HG03097 (cell line): ENCODE data around the gene COX7C.
"Not testable (repeated sequence)": the region's sequence is repeated elsewhere in the genome, so short reads cannot be mapped to it uniquely, and the experiment has no call there.

ENCODE experiments used
- ATAC-seq: cut with Tn5 transposase; IDR thresholded peaks from one replicate; pipeline ENCODE4 v1.9.1; 2021; ENCODE audit not compliant: unreplicated experiment, low FRiP score

Gene COX7C

GRCh38 chr5:86660771-86661170, 43.0 kb downstream of the COX7C start:
- not testable (repeated sequence) for ATAC-seq

DNA sequence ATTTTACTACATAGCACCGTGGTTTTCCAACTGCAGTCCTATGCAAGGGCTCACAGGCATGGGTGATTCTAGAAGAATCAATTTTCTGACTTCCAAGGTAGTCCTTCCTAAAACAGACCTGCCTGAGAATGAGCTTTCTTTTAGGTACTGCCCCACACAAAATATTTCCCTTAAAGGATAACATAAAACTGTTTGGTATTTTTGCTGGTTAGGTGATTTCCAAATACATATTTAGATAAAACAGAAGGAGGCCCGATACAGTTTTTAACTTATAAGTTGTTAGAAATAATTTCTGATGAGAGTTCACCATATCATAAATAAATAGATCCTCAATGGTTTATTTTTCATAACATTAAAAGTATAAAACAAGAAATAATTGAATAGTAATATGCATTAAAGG, 46.4 kb downstream of the COX7C start:
- ATAC-seq = no peak

DNA sequence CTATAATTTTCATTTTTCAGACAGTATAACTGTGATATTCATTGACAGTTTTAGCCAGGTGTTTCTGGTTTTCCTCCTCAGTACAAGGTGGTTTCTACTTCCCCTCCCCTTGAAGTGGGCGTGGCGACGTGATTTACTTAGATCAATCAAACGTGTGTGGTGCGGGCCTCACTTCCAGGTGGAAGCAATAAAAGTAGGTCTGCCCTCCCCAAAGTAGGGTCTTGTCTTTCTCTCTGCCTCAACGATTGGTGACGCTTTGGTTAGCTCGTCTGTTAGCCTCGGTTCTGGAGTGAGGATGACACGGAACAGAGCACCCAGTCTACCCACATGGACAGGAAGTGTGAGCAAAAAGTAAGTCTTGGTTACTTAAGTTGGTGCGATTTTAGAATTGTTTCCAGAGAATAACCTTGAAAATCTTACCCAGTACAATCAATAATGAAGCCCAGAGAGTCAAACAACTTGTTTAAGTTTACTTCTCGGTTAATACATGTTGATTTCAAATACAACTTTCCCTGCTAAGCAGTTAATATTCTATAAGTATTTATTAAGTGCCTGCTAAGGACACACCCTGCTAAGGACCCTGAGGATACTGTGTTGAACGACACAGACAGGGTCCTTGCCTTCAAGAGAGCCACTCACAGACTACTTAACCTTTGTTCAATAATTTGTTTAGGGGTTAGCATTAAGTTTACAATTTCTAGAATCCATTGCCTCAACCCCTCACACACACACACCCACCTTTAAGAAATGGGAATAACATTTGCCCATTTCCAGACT, 48.4 kb downstream of the COX7C start:
- no peak for ATAC-seq

GRCh38 chr5:86666981-86667380, 49.2 kb downstream of the COX7C start:
- no peak for ATAC-seq
